ENCODE measurements around the gene DIPK1B.

The DIPK1B gene

GRCh38 chr9:136746621-136747020 lies 34.2 kb downstream of the DIPK1B start:
- no peak for TF ChIP-seq CTCF (conservative IDR thresholded peaks at IDR 0.05; ENCODE audit: low read depth, low read length)
- H3K4me3 ChIP-seq (ENCODE audit: low read length) = no peak overlapping the region

GRCh38 chr9:136747161-136748060 lies 35.0 kb downstream of the DIPK1B start:
- DNase-seq (ENCODE audit: low read depth) = no peak
- H3K4me3 ChIP-seq (ENCODE audit: low read length) = no peak overlapping the region
- TF ChIP-seq CTCF (conservative IDR thresholded peaks at IDR 0.05; ENCODE audit: low read depth, low read length) = no peak

More at GRCh38 chr9:136746621-136747020, 34.2 kb downstream of the DIPK1B start:
- no peak for DNase-seq (ENCODE audit: low read depth)

GRCh38 chr9:136748201-136748600 lies 35.8 kb downstream of the DIPK1B start, which contains the start of gene LCN6:
Gene LCN6 (minus strand): TSS chr9:136748525. CDS start chr9:136748483, 42 bp downstream.
- no peak for DNase-seq (ENCODE audit: low read depth)
- no peak within 1 kb of the TSS for H3K4me3 ChIP-seq (ENCODE audit: low read length)
- no peak for TF ChIP-seq CTCF (conservative IDR thresholded peaks at IDR 0.05; ENCODE audit: low read depth, low read length)

- no peak overlapping the region for H3K4me3 ChIP-seq (ENCODE audit: low read length)
- DNase-seq (ENCODE audit: low read depth) = no peak
- no peak for TF ChIP-seq CTCF (conservative IDR thresholded peaks at IDR 0.05; ENCODE audit: low read depth, low read length)
These were observed 36.6 kb downstream of the DIPK1B start for GRCh38 chr9:136748666-136749611.

GRCh38 chr9:136750526-136750925 lies 38.2 kb downstream of the DIPK1B start:
- no peak for TF ChIP-seq CTCF (conservative IDR thresholded peaks at IDR 0.05; ENCODE audit: low read depth, low read length)
- H3K4me3 ChIP-seq (ENCODE audit: low read length) = no peak overlapping the region
- DNase-seq (ENCODE audit: low read depth) = no peak

- DNase-seq (ENCODE audit: low read depth) = no peak
- no peak for TF ChIP-seq CTCF (conservative IDR thresholded peaks at IDR 0.05; ENCODE audit: low read depth, low read length)
These were observed 38.9 kb downstream of the DIPK1B start for GRCh38 chr9:136751244-136751643.

More at GRCh38 chr9:136751244-136751643, 38.9 kb downstream of the DIPK1B start:
- H3K4me3 ChIP-seq (ENCODE audit: low read length) = no peak overlapping the region
